SK-N-SH (cell line): ENCODE measurements around the gene MYH7B. TPM values are rescaled to one million over a fixed set of nuclear protein-coding genes. Genes with fewer than 3 reads are reported as not detected.

Experiments
- CTCF ChIA-PET: fragments of 300-600, 350-600 bp; formaldehyde crosslinking; extraction: SDS; loops from one replicate; lab custom pipeline; 2021; lab: Yijun Ruan, JAX
- POLR2A ChIA-PET: fragments of 350-600 bp; sonication (Branson Sonifier 250); formaldehyde crosslinking; extraction: SDS; loops from one replicate; lab custom pipeline; 2020; ENCODE audit warnings: antibody characterized with exemption, inconsistent platforms; lab: Yijun Ruan, JAX
- DNase-seq: peaks from one replicate; pipeline ENCODE4 v3.0.0; 2012
- H2AFZ ChIP-seq: fragments of 200-600 bp; sonication (generic); 2 replicates; pipeline ENCODE4 v1.8.1; 2016; ENCODE audit warnings: antibody characterized with exemption, mild to moderate bottlenecking, low read depth
- H3F3A ChIP-seq: fragments of 200-600 bp; sonication (generic); replicated peaks from 2 replicates; pipeline ENCODE3; 2016; ENCODE audit warnings: antibody characterized with exemption, mild to moderate bottlenecking; ENCODE audit not compliant: insufficient read depth
- H3K27ac ChIP-seq, 2 experiments: fragments of 200-500 bp in 1 of 2; fragments of 200-600 bp in 1 of 2; sonication (Bioruptor generic) in 1 of 2; sonication (generic), shearing (Covaris generic) in 1 of 2; 2 replicates each; pipeline versions ENCODE4 v1.5.1 to v1.6.1; 2014 to 2016; ENCODE audit warnings: low read depth in 2 of 2, inconsistent platforms in 1 of 2, low read length in 1 of 2, mild to moderate bottlenecking in 1 of 2, mixed read lengths in 1 of 2
- H3K27me3 ChIP-seq: fragments of 200-600 bp; sonication (generic), shearing (Covaris generic); 2 replicates; pipeline ENCODE4 v1.6.1; 2016; ENCODE audit warnings: mixed run types; ENCODE audit not compliant: insufficient read depth
- H3K36me3 ChIP-seq, 2 experiments: fragments of 200-500 bp in 1 of 2; fragments of 200-600 bp in 1 of 2; sonication (Bioruptor generic) in 1 of 2; sonication (generic) in 1 of 2; replicated peaks in 1 of 2; 2 replicates each; pipeline versions ENCODE3 to v1.5.1; 2014 to 2016; ENCODE audit warnings: low read length in 1 of 2, mild to moderate bottlenecking in 1 of 2; ENCODE audit not compliant: insufficient read depth in 2 of 2, control insufficient read depth in 1 of 2
- H3K4me1 ChIP-seq, 2 experiments: fragments of 200-500 bp in 1 of 2; fragments of 200-600 bp in 1 of 2; sonication (Bioruptor generic) in 1 of 2; sonication (generic), shearing (Covaris generic) in 1 of 2; 2 replicates each; pipeline versions ENCODE4 v1.5.1 to v1.6.1; 2014 to 2016; ENCODE audit warnings: low read depth in 1 of 2, low read length in 1 of 2, mixed run types in 1 of 2; ENCODE audit not compliant: insufficient read depth in 2 of 2, control insufficient read depth in 1 of 2
- H3K4me2 ChIP-seq: fragments of 200-600 bp; sonication (generic), shearing (Covaris generic); 2 replicates; pipeline ENCODE4 v1.6.1; 2017; ENCODE audit warnings: mixed run types
- H3K4me3 ChIP-seq, 2 experiments: fragments of 200-500 bp in 1 of 2; fragments of 200-600 bp in 1 of 2; sonication (Bioruptor generic) in 1 of 2; sonication (generic), shearing (Covaris generic) in 1 of 2; 2 replicates each; pipeline versions ENCODE4 v1.5.1 to v1.8.1; 2014 to 2016; ENCODE audit warnings: low read depth in 2 of 2, inconsistent platforms in 1 of 2, low read length in 1 of 2, mild to moderate bottlenecking in 1 of 2, mixed read lengths in 1 of 2, moderate library complexity in 1 of 2
- H3K79me2 ChIP-seq: fragments of 200-600 bp; sonication (generic); 2 replicates; pipeline ENCODE4 v1.8.1; 2017; ENCODE audit warnings: mild to moderate bottlenecking; ENCODE audit not compliant: insufficient read depth
- H3K9ac ChIP-seq: fragments of 200-600 bp; sonication (generic); 2 replicates; pipeline ENCODE4 v1.6.1; 2017; ENCODE audit warnings: mixed run types
- H3K9me2 ChIP-seq: fragments of 200-600 bp; sonication (generic); 2 replicates; pipeline ENCODE4 v1.6.1; 2017; ENCODE audit warnings: mixed run types
- H3K9me3 ChIP-seq: fragments of 200-600 bp; sonication (generic); 2 replicates; pipeline ENCODE4 v1.6.1; 2017; ENCODE audit warnings: mixed run types, mild to moderate bottlenecking, moderate library complexity
- H4K20me1 ChIP-seq: fragments of 200-600 bp; sonication (generic); 2 replicates; pipeline ENCODE4 v1.6.1; 2017; ENCODE audit warnings: mild to moderate bottlenecking, mixed run types; ENCODE audit not compliant: insufficient read depth
- ELF1 ChIP-seq: IDR thresholded peaks from 2 replicates; pipeline ENCODE4 v1.4.0; 2012
- EP300 ChIP-seq, 2 experiments: IDR thresholded peaks; 2 replicates each; pipeline versions ENCODE4 v1.4.0 to v1.6.1; 2012; ENCODE audit warnings: borderline replicate concordance in 1 of 2, low read depth in 1 of 2, low read length in 1 of 2
- EZH2phosphoT487 ChIP-seq: fragments of 200-600 bp; sonication (generic); IDR thresholded peaks from 2 replicates; pipeline ENCODE4 v1.6.1; 2017; ENCODE audit warnings: low read depth, mixed run types, mild to moderate bottlenecking, antibody characterized with exemption, moderate library complexity, borderline replicate concordance
- FOSL2 ChIP-seq: IDR thresholded peaks from 2 replicates; pipeline ENCODE4 v1.4.0; 2012; ENCODE audit warnings: low read depth, mild to moderate bottlenecking, moderate library complexity, borderline replicate concordance
- FOXJ3 ChIP-seq: sonication (generic); formaldehyde crosslinking; IDR thresholded peaks from 2 replicates; pipeline ENCODE4 v1.5.1; 2020; ENCODE audit warnings: mild to moderate bottlenecking, missing genetic modification reagents
- GABPA ChIP-seq: IDR thresholded peaks from 2 replicates; pipeline ENCODE4 v1.4.0; 2012; ENCODE audit warnings: low read depth, mild to moderate bottlenecking
- JUND ChIP-seq: IDR thresholded peaks from 2 replicates; pipeline ENCODE4 v1.4.0; 2012
- MEF2A ChIP-seq: IDR thresholded peaks from 2 replicates; pipeline ENCODE4 v1.4.0; 2012; ENCODE audit warnings: low read depth, borderline replicate concordance
- NFIC ChIP-seq: IDR thresholded peaks from 2 replicates; pipeline ENCODE4 v1.4.0; 2012; ENCODE audit warnings: borderline replicate concordance
- NRF1 ChIP-seq: IDR thresholded peaks from 2 replicates; pipeline ENCODE4 v1.6.1; 2012; ENCODE audit warnings: low read depth, mild to moderate bottlenecking, low read length
- PBX3 ChIP-seq: IDR thresholded peaks from 2 replicates; pipeline ENCODE4; 2012
- POLR2AphosphoS5 ChIP-seq: IDR thresholded peaks from 2 replicates; pipeline ENCODE4 v1.6.1; 2012; ENCODE audit warnings: low read depth, low read length
- RXRA ChIP-seq: IDR thresholded peaks from 2 replicates; pipeline ENCODE4 v1.4.0; 2012; ENCODE audit warnings: low read depth, mild to moderate bottlenecking, borderline replicate concordance
- SIN3A ChIP-seq: IDR thresholded peaks from 2 replicates; pipeline ENCODE4 v1.6.1; 2012; ENCODE audit warnings: low read depth, mild to moderate bottlenecking, low read length, moderate library complexity, borderline replicate concordance
- SMC3 ChIP-seq: IDR thresholded peaks from 2 replicates; pipeline ENCODE4 v1.6.1; 2012; ENCODE audit warnings: low read depth, low read length, improper control_type of control experiment
- TCF12 ChIP-seq: IDR thresholded peaks from 2 replicates; pipeline ENCODE4 v1.4.0; 2012
- TEAD4 ChIP-seq: IDR thresholded peaks from 2 replicates; pipeline ENCODE4 v1.4.0; 2012; ENCODE audit warnings: mild to moderate bottlenecking, borderline replicate concordance; ENCODE audit not compliant: insufficient read depth
- USF1 ChIP-seq: IDR thresholded peaks from 2 replicates; pipeline ENCODE4 v1.4.0; 2012; ENCODE audit warnings: low read depth, borderline replicate concordance
- WGBS: methylation state at CpG from one replicate; pipeline ENCODE4 v1.1.6; 2017; ENCODE audit warnings: low lambda C conversion rate; 5-methylcytosine and 5-hydroxymethylcytosine counted together
- polyA plus RNA-seq, 3 experiments: library from polyadenylated mRNA; depleted of rRNA; stranded (reverse); fragments of >200 nt; gene quantifications; 2 replicates each; pipeline ENCODE4 v1.2.3, GENCODE V29; 2012

Gene MYH7B
- polyA plus RNA-seq, 1 of the 3 experiments (the other 2 are of a cell fraction): 0.41 TPM

- CTCF ChIA-PET: no interaction called here
These were observed 34.0 kb downstream of the MYH7B start for GRCh38 chr20:34989670-34990069.

GRCh38 chr20:34990231-34990630 is 34.6 kb downstream of the MYH7B start:
- Histone ChIP-seq H3K4me3 (no peak overlapping the region), H3K9me3 (no peaks in the 10 kb centered on the region), H3F3A (no peaks in the 10 kb centered on the region), H3K27ac (no peak overlapping the region), H3K9ac (no peak overlapping the region), H3K36me3 (peaks cover 0 to 9% of the 10 kb centered on the region in 2 experiments), H3K79me2 (no peaks in the 10 kb centered on the region), H4K20me1 (no peaks in the 10 kb centered on the region), H3K4me1 (no peaks in the 10 kb centered on the region; a peak in 1 of 4 replicates), H3K27me3 (no peaks in the 10 kb centered on the region), H2AFZ (no peak overlapping the region), H3K9me2 (no peaks in the 10 kb centered on the region), H3K4me2 (no peak overlapping the region)
- ChIA-PET CTCF (no interaction called here), POLR2A (no interaction called here)
- WGBS: 92% methylated on average over 10 of the region's 11 CpGs
- TF ChIP-seq NFIC (no peak), PBX3 (no peak), FOSL2 (no peak), ELF1 (no peak), GABPA (no peak), JUND (no peak), POLR2AphosphoS5 (no peak), EZH2phosphoT487 (no peak), RXRA (no peak), USF1 (no peak), SMC3 (no peak), NRF1 (no peak), MEF2A (no peak), TCF12 (no peak), FOXJ3 (no peak), EP300 (IDR thresholded peaks at IDR 0.05; ENCODE audit: borderline replicate concordance in 1 of 2, low read depth in 1 of 2, low read length in 1 of 2) (no peak), TEAD4 (no peak)
- DNase-seq: no peak

More at GRCh38 chr20:34989670-34990069, 34.0 kb downstream of the MYH7B start:
- Histone ChIP-seq H3K27me3 (no peaks in the 10 kb centered on the region), H4K20me1 (no peaks in the 10 kb centered on the region), H3K27ac (no peak overlapping the region), H3K4me2 (no peak overlapping the region), H3K36me3 (peaks cover 0 to 9% of the 10 kb centered on the region in 2 experiments), H3K9me2 (no peaks in the 10 kb centered on the region), H3K9me3 (no peaks in the 10 kb centered on the region), H3K9ac (no peak overlapping the region), H3K4me3 (no peak overlapping the region), H3K79me2 (no peaks in the 10 kb centered on the region), H3K4me1 (no peaks in the 10 kb centered on the region; a peak in 1 of 4 replicates), H2AFZ (no peak overlapping the region), H3F3A (no peaks in the 10 kb centered on the region)
- no peak for TF ChIP-seq PBX3
- no peak for TF ChIP-seq FOSL2
- no peak for TF ChIP-seq SIN3A
- POLR2A ChIA-PET: no interaction called here
- no peak for DNase-seq
- 84% methylated on average over 3 of the region's 14 CpGs for WGBS
